HG03045 (cell line): ENCODE results near the gene THRA.

Experiments
- ATAC-seq: cut with Tn5 transposase; IDR thresholded peaks from one replicate; pipeline ENCODE4 v1.9.1; 2021; ENCODE audit warnings: mild to moderate bottlenecking, moderate library complexity; ENCODE audit not compliant: unreplicated experiment

The THRA gene

DNA sequence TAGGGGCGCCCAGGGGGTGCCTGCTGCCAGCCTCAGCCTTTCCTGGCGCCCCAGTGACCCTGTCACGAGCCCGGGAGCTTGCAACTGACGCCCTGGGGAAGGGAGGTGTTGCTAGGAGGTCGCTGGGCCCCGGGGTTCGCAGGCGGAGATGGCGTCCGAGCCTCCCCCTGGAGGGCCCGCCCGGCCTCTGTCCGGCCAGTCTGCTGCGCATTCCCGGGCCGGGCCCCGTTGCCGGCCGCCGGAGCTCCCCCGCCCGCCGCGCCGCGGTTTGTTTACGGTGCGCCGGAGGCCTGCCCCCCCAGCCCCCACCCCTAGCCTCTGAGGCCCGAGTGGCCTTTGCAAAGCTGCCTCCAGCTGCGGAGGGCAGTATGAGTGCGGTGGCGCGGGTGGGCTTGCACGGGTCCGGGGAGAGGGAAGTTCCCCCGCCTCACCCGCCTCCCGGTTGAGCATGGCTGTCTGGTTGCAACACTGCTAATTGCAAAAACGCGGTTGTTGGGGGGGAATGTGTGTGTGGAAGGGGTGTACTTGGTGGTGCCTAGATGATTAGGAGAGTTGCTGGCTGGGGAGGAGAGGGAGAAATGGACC is 514 bp downstream of the THRA start:
- no peak for ATAC-seq

DNA sequence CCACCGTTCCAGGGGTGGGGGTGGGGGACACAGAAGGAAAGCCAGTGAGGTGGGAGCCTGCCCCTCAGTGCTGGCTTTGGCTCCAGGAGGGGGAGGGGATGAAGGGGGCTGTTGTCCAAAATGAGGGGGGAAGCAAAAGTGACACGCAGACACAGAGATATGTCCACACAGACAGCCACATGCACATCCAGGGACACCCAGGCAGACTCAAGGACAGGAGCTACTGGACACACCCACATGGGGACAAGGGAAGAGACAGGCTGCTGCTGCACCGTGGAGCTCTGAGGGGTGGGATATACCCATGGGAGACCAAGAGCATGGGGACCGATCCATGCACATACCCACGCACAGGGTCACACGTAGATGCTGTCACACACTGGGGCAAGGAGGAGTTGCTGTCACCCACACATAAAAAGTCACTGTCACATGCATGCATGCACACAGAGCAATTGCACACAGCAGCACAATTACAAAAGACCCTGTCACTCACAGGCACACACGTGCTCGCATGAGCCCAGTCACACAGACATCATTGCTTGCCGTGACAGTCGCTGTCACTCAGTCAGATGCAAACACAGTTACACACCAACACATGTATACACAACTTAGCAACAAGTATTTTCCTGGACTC is 1.3 kb downstream of the THRA start:
- ATAC-seq = no peak

DNA sequence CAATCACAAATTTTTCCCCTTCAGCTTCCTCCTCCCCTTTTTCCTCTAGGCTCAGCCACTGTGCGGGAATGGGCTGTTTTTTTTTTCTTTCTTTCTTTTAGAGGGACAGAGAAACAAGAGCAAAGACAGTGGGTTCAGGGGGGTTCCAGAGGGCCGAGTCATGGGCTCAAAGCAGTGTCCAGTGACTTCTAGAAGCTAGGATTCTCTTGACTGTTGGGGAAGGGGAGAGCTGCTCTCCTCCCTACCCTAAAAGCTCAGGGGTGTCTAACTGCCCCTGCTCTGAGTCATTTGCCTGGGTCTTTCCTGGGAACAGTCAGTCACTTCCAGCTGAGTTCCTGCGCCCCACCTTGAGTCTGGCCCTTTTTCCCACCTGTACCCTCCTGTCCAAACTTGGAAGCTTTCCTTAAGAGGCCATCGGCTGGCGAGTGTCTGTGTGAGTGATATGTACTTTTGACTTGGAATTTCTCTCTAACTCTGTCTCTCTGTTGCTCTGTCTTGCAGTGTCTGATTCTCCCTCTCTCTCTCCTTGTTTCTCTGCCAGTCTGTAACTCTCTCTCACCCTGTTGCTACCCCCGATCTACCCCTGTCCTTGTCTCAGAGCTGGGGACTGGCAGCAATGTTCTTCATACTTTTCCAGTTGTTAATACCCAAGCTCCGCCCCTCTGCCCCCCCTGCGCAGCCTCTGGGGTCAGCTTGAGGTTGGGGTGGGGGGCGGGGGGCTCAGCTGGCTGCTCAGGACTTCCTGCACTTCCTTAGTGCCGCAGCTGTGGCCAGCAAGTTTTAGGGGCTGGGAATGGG is 2.4 kb downstream of the THRA start:
- ATAC-seq = no peak

DNA sequence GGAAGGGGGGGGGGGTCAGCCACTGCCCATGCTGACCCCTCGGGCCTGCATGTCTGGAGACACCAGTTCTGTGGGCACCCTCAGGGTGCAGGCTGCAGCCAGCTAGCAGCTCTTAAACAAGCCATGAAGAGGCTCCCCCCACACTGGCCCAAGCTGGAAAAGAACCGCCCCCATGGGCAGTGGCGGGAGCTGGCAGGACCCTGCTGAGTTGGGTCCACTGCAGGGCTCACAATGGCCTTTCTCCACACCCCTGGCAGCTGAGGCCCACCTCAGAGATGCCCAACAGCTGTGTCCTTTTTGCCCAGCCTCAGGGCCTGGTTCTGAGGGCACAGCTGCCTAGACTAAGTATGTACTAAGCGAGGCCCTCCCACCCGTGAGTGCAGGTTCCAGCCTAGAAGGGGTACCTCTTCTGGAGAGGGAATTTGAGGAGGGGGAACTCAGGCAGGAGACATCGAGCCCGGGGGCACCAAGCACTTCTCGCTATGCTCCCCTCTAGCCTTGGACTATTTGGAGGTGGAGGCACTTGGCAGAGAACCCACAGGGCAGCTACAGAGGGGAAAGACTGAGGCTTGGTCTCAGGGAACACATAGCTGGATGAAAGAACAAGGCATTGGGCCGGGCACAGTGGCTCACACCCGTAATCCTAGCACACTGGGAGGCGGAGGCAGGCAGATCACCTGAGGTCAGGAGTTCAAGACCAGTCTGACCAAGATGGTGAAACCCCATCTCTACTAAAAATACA is 3.2 kb downstream of the THRA start:
- no peak for ATAC-seq

DNA sequence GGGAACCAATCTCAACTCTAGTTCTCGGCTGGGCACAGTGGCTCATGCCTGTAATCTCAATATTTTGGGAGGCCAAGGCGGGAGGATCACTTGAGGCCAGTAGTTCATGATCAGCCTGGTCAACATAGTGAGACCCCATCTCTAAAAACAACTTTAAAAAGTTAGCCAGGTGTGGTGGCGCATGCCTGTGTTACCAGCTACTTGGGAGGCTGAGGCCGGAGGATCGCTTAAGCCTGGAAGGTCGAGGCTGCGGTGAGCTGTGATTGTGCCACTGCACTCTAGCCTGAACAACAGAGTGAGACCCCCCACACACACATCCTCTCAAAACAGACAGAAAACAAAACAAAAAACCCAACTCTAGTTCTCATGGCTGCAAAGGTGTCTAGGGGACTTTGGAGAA is 4.9 kb downstream of the THRA start:
- no peak for ATAC-seq

DNA sequence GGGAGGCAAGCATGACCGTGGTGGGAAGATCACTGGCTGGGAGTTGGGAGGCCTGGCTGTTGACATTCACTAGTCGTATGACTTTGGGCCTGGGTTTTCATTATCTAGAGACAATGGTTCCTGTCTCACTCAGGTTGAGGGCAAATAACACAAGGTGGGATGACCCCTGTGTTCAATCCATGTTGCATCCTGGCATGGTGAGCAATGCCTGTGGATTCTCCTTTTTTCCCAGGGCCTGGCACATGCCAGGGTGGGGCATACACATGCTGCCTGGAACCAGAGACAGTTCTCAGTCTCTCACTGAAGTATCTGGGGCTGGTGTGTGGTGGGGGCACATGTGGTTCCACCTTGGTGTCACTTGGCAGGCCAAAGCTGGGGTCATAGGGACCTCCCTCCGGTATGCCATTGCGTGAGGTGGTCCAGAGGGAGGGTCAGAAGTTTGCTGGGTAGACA is 5.4 kb downstream of the THRA start:
- ATAC-seq = no peak

DNA sequence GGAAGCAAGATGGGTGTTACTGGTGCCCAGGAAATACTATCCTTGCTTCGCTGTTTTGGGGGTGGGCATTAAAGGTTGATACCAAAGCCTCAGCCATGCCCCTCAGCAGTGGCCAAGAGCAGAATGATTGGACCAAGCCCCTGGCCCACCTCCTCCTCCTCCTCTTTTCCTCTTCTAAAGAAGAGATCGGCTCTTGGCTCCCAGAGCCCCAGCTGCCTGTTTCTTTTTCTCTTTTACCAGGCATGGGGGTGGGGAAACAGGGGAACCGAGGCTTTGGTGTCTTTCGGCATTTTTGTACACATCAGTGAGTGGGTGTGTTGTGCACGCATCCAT is 5.8 kb downstream of the THRA start:
- ATAC-seq = no peak

DNA sequence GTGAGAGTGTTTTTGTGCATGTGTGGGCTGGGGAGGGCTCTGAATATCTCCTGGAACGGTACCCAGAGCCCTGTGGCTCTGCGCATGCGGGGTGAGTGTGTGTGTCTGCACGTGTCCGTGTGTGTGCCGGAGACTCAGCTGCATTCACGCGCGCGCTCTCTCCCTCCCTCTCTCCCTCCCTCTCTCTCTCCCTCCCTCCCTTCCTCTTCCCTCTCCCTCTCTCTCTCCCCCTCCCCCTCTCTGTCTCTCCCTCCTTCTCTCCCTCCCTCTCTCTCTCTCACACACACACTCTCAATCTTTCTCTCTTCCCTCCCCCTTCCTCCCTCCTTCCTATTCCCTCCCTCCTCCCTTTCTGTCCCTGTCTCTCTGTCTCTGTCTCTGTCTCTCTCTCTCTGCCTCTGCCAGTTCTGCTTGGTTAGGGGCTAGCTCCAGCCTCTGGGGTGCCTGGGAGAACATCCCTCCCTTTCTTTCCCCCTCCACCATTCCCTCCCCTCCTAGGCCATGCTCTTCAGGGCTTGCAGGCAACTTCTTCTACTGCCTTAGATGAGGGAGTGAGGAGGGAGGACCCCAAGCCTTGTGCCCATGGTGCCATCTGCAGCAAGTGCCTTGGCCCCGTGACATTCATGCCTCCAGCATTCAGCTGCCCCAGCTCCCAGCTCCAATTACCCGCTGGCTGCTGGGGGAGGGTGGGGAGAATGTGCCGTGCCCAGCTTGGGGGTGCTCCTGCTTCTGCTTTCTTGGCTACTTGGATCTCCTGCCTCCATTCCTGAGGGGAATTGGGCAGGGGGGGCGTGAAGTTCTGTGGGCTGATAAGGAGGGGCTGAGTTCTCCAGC is 6.4 kb downstream of the THRA start:
- no peak for ATAC-seq

DNA sequence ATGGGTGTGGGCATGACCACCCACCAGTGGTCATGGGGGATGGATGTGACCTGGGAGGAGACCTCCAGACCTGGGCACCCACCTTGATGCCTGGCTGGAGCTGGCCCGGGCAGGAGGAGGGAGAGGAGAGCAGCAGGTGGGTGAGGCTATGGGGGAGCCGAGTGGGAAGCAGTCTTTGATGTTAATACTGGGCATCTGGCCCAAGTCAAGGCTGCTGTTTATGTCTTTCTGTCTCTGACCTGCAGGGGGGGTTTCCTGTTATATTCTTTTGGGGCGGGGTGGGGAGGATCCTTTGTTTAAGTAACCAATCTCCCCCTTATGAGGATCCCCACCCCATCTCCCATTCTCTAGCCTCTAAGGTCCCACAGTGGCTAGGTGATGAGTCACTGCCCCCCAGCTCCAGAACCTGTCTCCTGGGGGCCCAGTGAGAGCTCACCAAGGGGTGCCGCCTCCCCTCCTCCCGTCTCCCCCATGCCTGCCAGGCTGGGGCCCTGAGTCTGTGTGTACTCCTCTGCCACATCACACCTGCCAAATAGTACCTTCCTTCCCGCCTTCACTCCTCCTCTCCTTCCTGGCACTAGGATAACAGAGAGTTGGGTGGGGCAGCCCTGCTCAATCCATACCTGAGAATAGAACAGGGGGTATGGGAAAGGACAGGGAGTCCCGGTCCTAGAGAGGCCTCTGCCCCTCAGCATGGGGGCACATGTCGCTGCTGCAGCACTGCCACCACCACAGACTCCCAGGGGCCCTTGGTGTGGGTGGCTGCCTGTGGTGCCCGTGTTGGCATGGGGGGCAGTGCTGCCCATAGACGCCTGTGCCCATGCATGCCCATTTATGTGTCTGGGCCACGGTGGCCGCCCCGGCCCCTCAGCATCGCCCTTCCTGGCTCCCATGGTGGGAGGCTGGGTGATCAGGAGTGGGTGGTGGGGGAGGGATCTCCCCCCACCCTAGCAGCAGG is 7.3 kb downstream of the THRA start:
- ATAC-seq = no peak

DNA sequence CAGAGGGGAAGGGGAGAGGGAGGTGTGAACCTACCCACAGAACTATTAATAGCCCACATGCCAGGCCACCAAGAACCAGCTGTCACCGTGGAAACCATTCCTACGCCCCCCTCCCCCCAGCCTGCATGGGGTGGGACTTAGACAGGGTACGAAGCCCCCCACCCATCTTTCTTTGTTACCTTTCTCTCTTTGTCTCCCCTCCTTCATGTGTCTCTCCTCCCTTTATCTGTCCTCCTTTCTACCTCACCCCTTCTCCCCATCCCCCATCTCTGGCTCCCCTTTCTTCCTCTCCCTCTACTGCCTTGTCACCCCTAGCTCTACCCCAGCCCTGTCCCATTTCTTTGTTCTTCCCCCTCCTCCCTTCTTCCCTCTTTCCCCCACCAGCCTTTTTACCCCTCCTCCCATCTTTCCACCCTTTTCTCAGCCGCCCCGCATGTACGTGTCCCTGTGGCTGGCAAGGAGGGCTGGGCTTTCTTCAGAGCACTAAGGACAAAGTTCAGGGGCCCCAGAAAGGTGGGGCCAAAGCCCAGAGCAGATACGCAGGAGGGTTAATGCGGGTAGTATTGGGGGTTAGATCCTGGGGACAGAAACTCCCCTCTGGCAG is 8.0 kb downstream of the THRA start:
- ATAC-seq = no peak

DNA sequence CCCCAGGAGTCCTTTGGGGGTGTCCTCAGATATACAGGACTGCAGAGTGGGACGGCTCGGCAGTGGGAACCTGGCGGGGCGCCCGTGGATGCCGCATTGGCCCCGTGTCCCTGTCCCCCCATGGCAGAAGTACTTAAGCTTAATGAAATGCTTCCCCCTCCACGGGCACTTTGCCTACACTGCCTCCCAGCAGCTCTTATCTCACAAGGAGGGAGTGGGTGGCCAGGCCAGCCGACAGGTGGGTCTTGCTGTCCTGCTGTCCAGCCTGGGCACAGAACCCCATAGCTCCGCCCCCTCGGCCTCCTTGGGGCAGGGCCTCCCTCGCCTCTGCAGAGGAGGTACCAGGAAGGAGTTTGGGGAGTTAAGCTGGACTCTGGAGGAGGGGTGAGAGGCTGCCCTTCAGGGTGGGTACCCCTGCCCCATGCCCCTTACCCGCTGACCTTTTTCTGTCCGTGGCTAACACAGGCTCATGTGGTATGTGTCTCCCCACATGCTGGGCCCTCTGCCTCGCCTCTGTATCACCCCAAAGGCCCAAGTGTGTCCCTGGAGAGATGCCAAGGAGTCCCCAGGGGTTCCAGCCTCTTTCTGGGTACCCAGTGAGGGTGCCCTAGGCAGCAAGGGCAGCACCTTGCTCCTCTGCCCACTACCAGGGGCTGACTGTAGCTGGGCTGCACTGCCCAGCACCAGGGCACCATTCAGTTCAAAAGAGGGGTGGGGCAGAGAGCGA is 8.7 kb downstream of the THRA start:
- ATAC-seq = no peak

DNA sequence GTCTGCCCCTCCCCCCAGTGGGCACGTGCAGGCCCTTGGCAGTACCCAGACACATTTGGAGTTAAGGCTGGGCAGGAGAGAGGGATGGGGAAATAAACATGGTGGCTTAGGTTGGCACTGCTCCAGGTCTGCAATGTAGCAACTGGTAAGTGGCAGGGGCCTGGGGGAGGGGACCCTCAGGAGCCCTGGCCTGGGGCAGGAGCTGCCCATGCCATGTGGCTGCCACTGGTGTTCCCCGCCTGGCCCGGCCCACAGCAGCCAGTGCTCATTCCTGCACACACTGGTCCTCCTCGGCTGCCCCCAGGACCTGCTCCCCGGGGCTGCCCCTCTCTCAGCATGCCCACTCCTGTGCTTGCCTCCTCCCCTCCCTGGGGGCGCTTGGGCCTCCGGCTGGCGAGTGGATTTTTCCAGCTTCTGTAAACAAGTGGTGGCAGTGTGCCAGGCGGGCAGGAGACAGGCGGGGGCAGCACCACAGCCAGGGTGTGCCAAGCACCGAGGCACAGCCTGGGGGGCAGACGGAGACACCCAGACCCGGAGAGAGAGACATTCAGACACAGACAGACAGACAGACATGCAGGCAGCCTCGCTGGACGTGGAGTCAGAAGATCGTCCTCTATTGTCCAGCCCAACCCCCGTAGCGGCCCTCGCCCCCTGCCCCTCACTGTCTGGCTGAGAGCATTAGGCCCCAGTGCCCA is 9.4 kb downstream of the THRA start:
- ATAC-seq = no peak

DNA sequence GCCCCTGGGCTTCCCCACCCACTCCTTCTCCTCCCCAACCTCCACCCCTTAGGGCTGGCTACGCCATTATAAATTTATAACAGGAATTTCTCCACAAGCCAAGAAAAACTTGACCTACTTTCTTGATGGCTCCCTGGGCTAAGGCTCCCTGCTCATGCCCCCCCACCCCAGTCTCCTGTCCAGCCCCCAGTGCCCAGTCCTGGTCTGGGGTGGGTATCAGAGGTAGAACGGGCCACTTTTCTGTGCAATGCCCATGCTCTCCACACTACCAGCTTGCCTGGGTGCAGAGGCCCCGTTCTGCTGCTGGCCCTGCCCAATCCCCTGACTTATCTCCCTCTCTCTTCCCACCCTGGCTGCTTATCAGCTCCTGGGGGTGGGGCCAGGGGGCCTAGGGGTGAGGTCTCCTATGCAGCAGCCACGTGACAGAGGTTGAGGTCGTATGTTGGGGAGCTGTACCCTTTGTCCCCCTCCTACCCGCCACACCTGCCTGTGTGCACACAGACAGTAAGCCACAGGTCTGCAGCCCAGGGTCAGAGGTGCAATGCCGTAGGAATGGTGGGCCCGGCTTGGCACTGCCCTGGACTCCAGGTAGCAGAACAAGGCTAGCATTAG is 10.1 kb downstream of the THRA start:
- no peak for ATAC-seq

DNA sequence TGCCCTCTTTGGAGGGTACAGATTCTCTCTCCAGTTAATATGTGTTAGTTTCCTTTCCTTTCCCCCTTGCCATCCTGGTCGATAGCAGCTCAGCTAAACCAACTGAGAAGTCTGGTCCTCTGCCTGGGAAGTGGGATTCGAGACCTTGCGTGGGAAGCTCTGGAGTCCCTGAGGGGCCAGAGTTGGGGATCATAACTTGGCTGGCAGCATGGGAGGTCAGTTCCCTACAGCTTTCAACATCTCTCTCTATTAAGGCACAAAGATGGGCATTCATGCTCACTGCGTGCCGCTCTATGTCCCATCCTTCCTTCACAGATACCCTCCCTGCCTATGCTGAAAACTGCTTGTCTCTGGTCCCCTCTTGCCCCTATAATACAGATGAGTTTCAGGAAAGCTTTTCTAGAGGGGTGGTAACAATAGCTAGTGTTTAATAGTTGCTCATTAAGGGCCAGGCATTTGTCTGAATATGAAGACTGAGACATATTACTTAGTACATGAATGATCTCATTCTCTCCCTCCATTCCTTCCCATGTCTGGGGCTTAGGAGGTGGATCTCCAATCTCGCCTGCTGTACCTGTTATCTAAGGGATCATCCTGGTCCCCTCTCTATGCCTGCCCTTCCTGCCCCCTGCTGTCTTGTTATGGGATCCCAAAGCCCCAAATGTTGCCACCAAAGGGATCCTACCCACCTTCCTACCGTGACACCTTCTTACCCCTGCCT is 10.8 kb downstream of the THRA start:
- ATAC-seq = no peak

DNA sequence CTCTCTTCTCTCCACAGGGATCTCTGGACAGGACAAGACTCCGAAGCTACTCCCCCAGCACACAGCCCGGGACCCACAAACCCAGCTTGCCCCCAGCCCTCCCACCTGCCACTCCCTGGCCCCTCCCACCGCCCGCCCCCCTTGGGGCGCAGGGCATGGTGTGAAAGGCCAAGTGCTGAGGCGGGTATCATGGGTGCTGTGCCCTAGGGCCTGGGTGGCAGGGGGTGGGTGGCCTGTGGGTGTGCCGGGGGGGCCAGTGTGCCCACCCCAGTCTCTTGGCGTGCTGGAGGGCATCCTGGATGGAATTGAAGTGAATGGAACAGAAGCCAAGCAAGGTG is 11.4 kb downstream of the THRA start:
- ATAC-seq = no peak

DNA sequence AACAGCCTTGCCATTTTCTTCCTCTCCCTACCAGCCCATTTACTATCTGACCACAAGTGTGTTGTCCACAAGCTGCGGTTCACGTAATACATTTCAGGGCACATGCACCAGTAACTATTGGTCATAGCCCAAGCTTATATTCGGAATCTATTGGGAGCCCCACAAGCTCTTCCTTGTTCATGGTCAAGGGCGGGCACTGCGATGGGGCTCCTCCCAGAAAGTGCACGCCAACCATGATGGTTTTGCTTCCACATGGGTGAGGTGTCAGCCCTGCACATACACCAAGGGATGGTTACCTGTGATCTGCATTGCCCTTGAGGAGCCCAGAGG is 12.1 kb downstream of the THRA start:
- no peak for ATAC-seq
